Activated CD8-positive, alpha-beta memory T cell treated with anti-CD3 and anti-CD28 coated beads for 1 hour (primary cell): ENCODE results near the gene ADAP1.
"Not testable (repeated sequence)": the region's sequence is repeated elsewhere in the genome, so short reads cannot be mapped to it uniquely, and the experiment has no call there.

Experiments used
- DNase-seq, 2 donors: peaks; one replicate each; pipeline ENCODE4 v3.0.0-alpha.2; 2020; ENCODE audit warnings: low read depth in 1 of 2; ENCODE audit errors: extremely low read depth in 1 of 2

The ADAP1 gene

GRCh38 chr7:924541-925231 lies 29.8 kb downstream of the ADAP1 start:
- peak in 1 of 2 donors; percentile 34 for DNase-seq

GRCh38 chr7:924042-924441 lies 30.4 kb downstream of the ADAP1 start:
- DNase-seq = not testable (repeated sequence)

GRCh38 chr7:923108-924041 lies 31.1 kb downstream of the ADAP1 start:
- DNase-seq = peak; percentile 82 to 87

GRCh38 chr7:922334-923107 lies 32.0 kb downstream of the ADAP1 start:
- peak; percentile 32 to 39 for DNase-seq

- no peak for DNase-seq
Observed at GRCh38 chr7:921581-922333, 32.7 kb downstream of the ADAP1 start.

GRCh38 chr7:921071-921461 lies 33.4 kb downstream of the ADAP1 start:
- DNase-seq = no peak

- DNase-seq = no peak
Observed at GRCh38 chr7:920351-921070, 34.0 kb downstream of the ADAP1 start.

GRCh38 chr7:919924-920341 lies 34.5 kb downstream of the ADAP1 start:
- no peak for DNase-seq

GRCh38 chr7:919114-919442 lies 35.4 kb downstream of the ADAP1 start:
- DNase-seq = no peak

- no peak for DNase-seq
Observed at GRCh38 chr7:918441-919113, 35.9 kb downstream of the ADAP1 start.

GRCh38 chr7:918118-918425 lies 36.4 kb downstream of the ADAP1 start:
- no peak for DNase-seq

GRCh38 chr7:917255-918117 lies 37.0 kb downstream of the ADAP1 start:
- DNase-seq = no peak

GRCh38 chr7:916291-916941 lies 38.1 kb downstream of the ADAP1 start:
- no peak for DNase-seq

- no peak for DNase-seq
Observed at GRCh38 chr7:915291-916218, 38.9 kb downstream of the ADAP1 start.

- no peak for DNase-seq
Observed at GRCh38 chr7:914521-915194, 39.8 kb downstream of the ADAP1 start.

- DNase-seq = no peak
Observed at GRCh38 chr7:913736-914520, 40.6 kb downstream of the ADAP1 start.
